Adrenal gland (tissue), 5 donors: Measurements from ENCODE around the gene NUDT12.

Source experiments
- CTCF ChIP-seq, 6 experiments: fragments of 450-650 bp in 4 of 6; fragments of 200-600 bp in 2 of 6; sonication (generic) in 1 of 6; IDR thresholded peaks; 1 replicate in 5 of 6; 2 replicates in 1 of 6; pipeline versions ENCODE4 v1.5.1 to v1.8.0; 2016 to 2021; ENCODE audit warnings: antibody characterized with exemption in 6 of 6, mild to moderate bottlenecking in 2 of 6, moderate library complexity in 1 of 6
- POLR2A ChIP-seq, 2 donors: fragments of 450-650 bp; IDR thresholded peaks; one replicate each; pipeline ENCODE4 v1.6.1; 2017; ENCODE audit warnings: antibody characterized with exemption in 2 of 2, mild to moderate bottlenecking in 2 of 2, moderate library complexity in 1 of 2
- donor health status: DM: no; HTN: no; CAD: no.

- no peak for TF ChIP-seq POLR2A (IDR thresholded peaks at IDR 0.05)
- TF ChIP-seq CTCF (IDR thresholded peaks at IDR 0.05): no peak
Observed at GRCh38 chr5:103510851-103511553, 51.6 kb downstream of the NUDT12 start.
